ENCODE data around the gene OBP2B.
A peak's percentile ranks its signal among the peaks of the same experiment; 100 is the strongest.
"Not testable (repeated sequence)": the region's sequence is repeated elsewhere in the genome, so short reads cannot be mapped to it uniquely, and the experiment has no call there.

The OBP2B gene

DNA sequence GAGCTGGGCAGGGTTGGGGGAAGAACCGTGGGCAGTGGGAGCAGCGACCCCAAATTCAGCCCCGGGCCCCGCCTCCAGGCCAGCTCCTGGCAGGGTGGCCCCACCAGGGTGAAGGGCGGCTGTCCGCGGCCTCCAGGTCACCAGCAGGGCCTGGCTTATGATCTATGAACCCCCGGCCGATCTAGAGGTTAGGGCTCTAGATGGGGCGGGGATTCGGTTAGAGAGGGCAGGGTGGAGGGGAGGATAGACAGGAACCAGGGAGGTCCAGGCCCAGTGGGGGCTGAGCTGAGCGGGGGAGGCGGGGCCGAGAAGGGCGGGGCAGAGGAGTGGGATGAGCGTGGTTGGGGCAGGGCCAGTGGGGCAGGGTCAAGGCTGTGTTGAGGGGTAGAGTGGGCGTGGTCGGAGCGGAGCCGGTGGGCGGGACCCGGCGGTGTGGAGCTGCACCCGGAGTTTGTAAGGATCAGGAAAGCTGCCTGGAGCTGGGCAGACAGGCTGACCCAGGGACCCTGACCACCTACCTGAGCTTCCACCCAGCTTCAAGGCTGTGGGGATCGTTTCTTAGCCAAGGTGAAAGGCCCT is 29.3 kb upstream of the OBP2B start:
- DNase-seq = no peak

DNA sequence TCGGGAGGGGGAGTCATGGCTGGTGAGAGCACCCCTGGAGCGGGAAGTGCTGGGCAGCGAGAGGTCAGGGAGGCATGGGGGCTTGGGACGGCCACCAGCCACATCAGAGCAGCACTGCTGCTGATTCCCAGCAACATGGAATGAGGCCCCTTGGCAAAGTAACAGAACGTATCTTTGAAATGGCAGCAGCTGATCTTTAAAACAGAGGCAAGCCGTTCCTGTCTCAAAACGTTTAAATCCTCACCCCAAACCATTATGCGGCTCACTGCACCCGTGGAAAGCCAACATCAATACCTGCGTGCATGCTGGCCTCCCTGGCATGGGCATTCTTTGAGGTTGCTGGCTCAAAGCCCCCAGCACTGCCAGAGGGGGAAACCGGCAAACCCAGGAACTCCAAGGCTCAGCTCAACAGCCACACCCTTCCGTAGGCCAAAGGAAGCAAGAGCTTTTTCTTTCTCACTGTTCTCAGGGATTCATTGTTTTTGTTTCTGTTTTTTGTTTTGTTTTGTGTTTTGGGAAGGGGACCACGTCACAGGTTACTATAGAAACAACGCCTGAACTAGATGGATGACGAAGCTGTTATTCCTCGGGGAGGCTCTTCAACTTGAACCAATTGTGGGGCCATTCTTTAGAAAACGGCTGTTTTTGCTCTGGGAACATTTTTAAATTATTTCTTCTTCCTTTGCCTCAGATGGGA is 28.1 kb upstream of the OBP2B start:
- no peak for DNase-seq

DNA sequence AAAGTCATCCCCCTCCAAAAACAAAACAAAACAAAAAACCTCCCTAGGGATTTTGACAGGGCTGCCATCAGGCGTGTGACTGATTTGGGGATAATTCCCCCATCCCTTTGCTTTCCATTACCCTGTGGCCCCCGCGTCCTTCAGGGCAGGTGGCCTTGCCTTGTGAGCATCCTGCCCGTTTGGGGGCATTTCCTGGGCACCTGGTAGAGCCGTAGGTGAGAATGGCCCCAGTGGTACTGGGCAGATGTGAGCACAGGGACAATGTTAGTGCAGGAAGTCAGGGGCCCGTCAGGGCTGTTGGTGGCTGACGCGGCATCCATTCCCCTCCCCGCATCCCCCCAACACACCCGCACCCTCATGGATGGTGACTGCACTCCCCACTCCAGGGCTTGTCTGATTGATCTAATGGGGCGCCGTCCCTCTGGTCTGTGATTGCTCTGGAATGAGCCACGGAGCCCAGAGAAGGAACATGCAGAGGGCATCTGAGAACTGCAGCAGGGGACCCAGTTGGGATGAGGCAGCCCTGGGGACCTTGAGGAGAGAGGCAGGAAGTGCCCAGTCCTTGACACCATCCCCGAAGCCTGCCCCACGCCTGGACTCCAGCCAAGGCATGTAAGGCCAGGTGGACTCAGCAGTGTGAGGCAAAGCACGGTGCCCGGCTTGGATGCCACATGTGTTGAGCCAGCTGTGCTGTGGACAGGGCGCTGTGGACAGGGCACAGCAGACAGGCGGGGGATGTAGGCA is 27.4 kb upstream of the OBP2B start:
- not testable (repeated sequence) for DNase-seq

DNA sequence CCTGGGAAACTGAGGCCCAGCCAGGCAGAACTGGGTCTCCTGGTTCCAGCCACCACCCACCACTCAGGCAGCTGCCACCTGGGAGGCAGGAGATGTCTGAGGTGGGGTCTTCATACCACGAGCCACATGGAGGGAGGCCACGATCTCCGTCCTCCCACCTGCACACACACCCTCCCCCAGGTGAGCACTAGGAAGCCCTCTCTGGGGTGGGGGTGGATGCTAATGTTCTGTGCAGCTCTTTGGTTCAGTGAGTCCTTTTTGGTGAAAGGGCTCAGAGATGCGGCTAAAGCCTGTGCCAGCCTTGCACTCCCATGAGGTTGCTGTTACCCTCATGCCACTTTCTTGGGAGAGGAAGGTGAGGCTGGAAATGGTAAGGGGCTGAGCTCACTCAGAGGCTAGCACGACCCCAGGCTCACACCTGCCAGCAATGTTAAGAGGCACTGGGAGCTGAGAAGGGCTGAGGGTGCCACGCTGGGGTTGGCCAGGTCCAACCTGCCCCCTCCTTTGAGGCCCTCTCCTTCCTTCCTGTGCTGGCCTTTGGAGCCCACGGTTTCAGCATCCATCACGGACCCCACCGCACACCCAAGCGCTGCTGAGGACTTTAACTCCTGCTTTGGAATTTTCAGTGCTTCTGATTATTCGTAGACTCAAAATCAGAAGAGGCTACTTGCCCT is 26.6 kb upstream of the OBP2B start:
- DNase-seq = no peak

DNA sequence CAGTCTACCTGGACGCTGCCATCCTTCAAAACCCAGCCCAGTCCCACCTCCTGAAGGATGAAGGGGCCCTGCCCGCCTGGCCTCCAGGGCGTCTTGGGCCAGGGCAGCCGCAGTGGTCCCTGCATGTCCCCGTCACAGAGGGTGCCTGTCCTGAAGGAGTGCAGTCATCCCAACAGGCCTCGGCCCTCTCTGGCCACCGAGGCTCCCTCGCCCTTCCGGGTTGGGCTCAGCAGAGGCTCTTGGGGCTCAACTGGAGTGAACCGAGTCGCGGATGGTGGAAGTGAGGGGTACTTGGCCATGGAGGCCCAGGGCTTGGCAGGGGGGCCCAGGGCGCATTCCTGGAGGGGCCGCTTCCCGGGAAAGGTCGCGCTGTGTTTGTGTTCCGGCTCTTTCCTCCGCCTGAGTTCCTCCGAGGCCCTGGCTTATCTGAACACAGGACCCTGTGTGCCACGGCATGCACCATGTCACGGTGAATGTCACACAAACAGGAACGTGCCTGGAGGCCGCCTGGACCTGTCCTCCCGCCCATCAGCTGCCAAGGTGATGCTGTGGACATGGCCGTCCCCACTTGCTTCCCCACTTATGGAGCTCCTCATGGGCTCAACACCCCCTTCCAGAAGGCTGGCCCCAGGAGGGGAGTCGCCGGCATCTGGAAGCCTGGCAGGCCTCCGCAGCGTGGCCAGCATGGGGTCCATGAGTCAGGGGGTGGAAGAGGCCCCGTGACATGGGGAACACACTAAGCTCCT is 25.7 kb upstream of the OBP2B start:
- DNase-seq = no peak

DNA sequence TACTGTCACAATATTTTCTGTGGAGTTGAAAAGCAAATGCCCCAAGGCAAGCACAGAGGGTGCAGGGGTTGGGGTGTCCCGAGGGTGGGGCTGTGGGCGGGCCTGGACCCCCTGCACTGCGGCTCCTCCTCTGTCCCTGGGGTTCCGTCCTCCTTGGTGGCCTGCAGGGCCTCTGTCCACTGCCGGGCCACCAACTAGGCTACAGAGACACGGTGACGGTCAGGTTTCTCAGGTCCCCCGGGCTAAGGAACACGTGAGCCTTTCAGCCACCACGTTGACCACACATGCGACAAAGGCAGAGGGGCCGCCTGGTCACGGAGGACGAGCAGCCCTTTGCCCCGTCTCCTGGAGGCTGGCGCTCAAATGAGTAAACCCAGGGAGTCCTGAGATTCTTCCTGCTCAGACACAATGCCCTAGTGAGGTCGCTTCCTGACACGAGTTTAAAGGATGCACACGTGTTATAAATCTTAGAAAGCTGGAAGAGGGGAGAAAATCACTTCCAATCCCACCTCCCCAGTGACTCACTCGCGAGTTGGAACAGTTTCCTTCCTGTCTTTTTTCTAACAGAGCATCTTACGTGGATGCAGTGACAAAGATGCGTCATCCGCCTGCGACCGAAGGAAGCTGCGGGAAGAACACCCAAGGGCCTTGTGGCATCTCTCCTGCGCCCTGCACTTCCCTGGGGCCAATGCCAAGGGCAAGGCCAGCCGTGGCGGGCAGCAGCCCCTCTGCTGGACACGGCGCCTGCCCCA is 24.8 kb upstream of the OBP2B start:
- no peak for DNase-seq

DNA sequence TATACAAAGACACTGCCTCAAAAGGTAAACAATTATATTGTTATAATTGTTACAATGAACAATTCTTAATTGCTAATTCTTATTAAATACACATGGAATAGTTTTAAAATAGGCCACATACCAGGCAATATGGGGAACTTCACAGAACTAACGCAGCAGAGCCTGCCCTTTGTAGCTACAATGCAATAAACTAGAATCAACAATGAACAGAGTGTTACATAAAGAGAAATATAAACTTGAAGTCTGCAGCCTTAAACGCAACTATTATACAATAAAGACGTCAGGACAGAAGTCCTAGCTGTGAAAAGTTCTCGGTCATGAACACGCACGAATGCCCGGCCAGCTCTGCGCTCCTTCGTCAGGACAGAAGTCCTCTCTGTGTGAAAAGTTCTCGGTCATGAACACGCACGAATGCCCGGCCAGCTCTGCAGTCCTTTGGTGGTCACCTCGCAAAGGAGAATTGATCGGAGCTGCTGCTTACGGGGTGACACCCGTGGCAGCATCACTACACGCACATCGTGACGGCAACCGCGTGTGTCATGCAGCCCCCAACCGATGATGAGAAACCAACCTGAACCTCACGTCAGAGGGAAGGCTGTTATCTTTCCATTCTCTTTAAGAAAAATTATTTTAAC is 23.0 kb upstream of the OBP2B start:
- not testable (repeated sequence) for DNase-seq

DNA sequence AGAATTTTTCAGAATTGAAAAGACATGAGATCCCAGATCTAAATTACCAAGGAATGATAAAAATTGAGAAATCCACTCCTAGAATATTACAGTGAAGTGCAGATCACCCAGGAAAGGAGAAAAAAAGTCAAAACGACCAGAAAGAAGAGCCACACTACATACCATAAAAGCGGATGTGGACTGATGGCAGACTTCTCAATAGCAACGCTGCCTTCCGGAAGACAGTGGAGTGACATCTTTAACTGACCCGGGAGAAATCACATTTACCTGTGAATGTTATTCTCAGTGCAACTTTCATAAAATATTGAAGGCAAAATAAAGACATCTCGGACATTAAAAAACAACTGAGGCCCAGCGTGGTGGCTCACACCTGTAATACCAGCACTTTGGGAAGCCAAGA is 21.5 kb upstream of the OBP2B start:
- DNase-seq = not testable (repeated sequence)

DNA sequence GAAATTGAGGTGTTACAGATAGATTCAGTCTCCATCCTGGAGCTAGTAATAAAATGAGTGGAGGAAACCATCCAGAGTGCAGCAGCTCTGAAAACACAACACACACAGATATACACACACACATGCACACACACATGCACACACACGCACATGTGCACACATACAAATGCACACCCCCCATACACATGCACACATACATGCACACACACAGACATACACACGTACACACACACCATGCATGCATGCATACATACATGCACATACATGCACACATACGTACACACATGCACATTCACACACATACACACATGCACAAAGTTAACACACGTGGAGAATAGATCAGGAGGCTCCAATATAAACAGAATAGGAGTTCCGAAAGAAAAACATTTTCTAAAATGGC is 21.0 kb upstream of the OBP2B start:
- DNase-seq = no peak

DNA sequence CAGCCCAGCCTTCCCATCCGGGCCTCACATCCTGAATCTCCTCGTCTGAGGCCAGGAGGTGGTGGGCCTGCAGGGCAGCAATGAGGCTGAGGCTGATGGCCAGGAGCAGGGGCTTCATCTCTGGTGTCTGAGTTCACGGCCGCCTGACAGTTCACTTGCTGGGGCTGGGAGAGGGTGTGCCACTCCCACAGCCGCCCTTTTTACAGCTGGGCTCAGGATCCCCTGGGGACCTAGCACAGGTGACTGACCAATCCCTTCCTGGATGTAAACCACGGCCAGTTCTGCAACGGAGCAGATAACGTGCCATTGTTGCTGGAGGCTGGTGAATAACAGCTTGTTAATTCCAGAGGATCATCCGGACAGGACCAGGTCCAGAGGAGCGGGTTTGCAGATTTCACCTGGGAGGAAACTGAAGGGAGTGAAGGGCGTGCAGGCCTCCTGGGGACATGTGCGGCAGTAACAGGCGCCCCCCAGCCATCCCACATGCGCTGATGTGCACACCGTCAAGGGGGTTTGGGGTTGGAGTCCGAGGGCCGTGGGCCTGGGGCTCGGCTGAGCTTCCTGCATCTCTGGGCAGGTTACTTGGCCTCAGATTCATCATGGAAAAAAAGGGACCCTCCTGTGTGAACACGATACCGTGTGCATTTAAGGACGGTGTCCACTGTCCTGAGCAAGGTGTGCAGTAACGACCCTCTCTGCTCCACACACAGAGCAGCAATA is 19.6 kb upstream of the OBP2B start:
- peak; percentile 41 for DNase-seq

DNA sequence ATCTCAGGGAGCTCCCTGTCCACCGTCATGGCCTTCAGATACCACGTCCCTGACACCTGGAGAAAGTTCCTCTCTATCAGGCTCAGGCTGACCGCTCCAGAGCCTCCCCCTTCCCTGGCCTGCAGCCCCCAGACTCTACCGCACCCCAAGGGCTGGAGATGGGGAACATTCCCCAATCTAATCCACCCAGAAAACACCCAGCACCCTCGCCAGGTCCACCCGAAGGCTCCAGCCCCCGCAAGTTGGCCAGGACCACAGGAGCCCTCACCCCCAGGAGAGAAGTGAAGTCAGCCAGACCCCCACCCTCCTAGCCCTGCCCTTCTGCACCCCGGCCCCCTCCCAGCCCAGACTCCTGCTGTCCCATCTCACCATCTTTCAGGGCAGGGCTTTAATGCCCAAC is 18.9 kb upstream of the OBP2B start:
- DNase-seq = not testable (repeated sequence)

DNA sequence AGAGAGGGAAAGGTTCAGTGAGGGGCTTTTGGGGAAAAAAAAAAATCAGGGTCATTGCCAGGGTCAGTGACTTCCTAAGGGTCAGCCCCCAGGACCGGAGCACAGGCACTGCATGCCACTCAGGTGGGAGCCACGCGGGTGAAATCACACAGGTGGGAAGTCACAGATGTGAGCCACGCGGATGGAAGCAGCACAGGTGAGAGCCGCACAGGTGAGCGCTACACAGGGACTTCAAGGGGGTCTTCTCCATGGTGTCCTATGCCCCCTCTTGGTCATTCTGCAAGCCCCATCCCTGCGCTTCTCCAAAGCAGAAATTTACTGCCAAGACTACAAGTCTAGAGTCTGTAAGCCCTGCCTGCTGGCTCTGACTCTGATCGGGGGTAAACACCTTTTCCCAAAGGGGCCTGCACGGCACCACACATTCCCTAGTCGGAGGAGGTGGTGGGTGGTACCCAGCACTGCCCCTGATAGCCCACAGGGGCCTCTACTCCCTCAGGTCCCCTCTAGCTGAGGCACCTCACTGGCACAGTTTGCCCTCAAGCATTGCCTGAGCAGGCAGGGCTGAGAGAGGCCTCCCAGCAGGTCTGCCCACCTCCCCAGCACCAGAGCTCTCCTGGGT is 18.3 kb upstream of the OBP2B start:
- no peak for DNase-seq

DNA sequence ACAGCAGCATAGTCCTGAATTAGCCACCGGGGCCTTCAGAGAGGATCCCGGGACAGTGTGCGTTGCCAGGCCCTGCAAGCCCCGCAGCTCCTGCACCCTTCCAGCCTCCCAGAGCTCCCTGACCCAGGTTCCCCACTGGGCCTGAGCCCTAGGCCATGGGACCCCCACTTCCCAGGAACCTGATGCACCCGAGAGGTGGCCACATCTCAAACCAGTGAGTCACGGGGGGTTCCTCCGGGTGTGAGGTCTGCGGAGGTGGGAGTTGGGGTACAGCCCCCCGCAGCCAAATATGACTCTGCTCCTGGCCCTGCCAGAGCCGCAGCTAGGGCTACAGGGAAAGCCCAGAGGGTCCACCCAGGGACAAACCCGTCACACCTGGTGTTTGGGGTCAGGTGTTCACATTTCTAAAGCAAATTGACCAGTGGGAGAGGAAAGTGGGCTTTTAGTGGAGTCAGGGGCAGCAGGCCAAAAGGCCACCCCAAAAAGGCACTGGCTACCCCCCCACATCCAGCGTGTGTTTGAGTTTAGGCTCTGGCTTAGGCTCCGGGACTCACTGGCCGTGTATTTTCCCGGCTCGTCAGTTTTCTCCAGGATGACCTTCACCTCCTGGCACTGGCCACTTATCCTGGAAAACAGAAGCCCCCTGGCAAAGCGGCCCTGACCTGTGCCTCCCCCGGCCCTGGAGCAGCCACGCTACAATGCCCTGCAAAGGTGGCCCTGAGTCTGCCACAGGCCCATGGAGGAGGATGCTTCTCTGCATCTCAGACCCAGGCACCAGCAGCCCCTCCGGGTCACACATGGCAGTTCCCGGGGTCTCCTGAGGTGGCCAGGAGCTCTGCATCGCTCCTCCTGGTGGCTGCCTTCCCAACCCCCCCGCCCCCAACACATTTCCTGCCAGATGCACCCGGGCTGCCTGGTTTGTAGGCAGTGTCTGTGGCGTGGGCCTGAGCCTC is 17.4 kb upstream of the OBP2B start:
- no peak for DNase-seq

DNA sequence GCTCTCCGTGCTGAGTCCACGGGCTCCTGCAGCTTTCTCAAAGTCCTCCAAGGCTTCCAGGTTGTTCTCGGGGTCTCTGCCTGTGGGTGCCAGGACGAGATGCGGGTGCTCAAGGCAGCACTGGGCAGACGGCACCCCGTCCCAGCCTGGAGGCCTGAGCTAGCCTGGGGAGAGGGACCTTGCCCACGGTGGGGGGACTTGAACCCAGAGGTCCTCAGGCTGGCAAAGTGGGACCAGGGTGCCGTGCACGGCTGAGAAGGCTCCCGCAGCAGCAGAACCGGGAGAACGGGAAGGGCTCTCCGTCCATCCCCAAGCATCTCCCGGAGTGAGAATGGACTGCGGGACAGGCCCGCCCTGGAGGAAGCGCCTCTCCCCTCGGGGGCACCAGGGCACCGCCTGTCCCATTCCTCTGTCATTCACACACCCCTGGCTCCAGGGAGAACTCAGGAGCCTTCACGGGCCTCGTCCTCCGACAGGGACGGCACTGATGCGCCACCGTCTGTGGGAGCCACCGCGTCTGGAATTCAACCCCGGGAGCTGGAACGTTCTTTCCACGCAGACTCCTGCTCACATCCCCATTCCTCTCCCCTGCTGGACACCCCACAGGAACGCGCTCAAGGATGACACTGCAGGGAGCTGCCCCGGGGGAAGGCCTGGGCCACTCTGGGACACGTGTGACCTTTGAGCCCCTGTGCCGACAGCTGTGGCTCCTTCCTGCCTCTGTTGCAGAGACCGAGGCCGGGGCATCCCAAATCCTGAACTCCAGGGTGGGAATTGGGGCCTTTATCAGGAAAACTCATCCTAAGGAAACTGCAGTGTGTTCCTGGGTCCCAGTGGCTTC is 16.3 kb upstream of the OBP2B start:
- DNase-seq = no peak

DNA sequence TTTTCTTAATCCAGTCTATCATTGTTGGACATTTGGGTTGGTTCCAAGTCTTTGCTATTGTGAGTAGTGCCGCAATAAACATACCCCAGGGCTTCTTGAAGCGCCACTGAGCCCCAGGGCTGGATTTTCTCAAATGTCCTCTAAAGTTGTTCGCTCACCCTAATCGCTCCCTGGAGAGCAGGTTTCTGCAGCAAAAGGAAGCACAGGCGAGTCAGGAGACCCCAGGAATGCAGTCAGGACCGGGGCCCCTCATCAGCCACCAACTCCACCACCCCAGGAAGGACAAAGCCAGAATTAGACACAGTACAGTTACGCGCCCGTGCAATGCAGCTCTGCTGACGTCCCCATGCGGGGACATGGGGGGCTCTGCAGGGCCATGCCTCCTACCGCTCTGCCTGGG is 15.7 kb upstream of the OBP2B start:
- no peak for DNase-seq

DNA sequence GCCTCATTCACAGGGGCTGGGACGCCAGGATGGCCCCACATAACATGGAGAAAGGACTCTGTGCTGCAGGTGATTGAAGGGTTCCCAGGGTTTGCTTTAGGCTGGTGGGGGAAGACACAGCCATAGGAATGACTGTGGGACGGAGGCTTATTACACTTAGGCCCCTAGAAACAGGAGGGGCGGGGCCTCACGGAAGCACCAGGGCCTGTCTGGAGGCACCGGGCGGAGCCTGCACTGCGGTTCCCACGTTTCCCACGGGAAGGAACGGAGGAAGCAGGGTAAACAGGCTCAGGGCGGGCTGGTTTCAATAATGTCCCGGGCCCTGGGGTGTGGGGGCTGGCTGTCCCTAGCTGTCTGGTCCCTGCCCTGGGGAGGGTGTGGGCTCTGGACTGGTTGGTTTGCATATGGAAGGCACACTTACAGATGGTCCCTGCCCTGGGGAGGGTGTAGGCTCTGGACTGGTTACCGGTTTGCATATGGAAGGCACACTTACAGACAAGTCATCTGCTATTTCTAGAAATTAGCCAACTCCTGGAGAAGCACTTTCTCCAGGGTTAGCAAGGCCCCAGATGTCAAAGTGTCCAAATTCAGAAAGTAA is 14.2 kb upstream of the OBP2B start:
- DNase-seq = not testable (repeated sequence)

DNA sequence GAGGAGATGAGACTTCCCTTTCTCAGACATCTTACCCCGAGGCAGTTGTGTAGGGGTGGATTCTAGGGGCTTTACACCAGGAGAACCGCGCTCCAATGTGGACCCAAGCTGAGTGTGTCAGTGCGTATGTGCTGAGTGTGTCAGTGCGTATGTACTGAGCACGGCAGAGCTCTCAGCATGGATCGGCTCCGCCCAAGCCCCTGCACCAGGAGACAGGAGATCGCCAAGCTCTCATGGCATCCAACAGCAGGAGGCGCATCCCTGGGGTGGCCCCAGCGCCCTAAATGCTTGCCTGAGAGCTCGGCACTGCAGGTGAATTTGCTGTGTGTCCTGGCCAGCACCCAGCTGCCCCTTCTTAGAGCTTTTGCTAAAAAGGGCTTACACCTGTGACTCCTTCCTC is 12.9 kb upstream of the OBP2B start:
- DNase-seq = not testable (repeated sequence)
